ENCODE data around the gene TP53I13. TPM values are rescaled to one million over a fixed set of nuclear protein-coding genes. Genes with fewer than 3 reads are reported as not detected.

The TP53I13 gene
- total and polyA plus RNA-seq, 10 donors, result 39.5 to 209 (median 72.0) TPM

DNA sequence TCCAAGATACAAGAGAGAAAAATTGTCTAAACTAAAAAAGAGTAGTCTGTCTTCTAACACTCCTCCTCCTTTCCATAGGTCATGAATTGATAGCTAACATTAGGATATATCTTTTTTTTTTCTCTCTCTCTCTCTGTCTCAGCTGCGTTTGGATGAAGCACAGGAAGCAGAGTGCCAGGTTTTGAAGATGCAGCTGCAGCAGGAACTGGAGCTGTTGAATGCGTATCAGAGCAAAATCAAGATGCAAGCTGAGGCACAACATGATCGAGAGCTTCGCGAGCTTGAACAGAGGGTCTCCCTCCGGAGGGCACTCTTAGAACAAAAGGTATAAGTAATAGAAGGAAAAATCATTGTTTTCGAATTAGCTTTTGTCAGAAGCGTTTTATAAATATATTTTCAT is 34.5 kb upstream of the TP53I13 start:
- Histone ChIP-seq H3K27me3 (replicated peaks in 1 of 7) (no peaks in the 10 kb centered on the region), H3K4me3 (no peak overlapping the region), H3K4me1 (no peaks in the 10 kb centered on the region), H3K27ac (no peak overlapping the region), H3K36me3 (peaks cover 0 to 99% (median 54%) of the 10 kb centered on the region in 6 donors), H3K9me3 (no peaks in the 10 kb centered on the region)
- intact Hi-C loops (cut with DNase I; ENCODE audit: low total_unique reads), result no loop called here
- TF ChIP-seq, protein P1, sequence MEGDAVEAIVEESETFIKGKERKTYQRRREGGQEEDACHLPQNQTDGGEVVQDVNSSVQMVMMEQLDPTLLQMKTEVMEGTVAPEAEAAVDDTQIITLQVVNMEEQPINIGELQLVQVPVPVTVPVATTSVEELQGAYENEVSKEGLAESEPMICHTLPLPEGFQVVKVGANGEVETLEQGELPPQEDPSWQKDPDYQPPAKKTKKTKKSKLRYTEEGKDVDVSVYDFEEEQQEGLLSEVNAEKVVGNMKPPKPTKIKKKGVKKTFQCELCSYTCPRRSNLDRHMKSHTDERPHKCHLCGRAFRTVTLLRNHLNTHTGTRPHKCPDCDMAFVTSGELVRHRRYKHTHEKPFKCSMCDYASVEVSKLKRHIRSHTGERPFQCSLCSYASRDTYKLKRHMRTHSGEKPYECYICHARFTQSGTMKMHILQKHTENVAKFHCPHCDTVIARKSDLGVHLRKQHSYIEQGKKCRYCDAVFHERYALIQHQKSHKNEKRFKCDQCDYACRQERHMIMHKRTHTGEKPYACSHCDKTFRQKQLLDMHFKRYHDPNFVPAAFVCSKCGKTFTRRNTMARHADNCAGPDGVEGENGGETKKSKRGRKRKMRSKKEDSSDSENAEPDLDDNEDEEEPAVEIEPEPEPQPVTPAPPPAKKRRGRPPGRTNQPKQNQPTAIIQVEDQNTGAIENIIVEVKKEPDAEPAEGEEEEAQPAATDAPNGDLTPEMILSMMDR (IDR thresholded peaks at IDR 0.05 in 8 of 11, conservative IDR thresholded peaks at IDR 0.05 in 3 of 11), result no peak
- TF ChIP-seq POLR2AphosphoS5 (IDR thresholded peaks at IDR 0.05), result no peak
- no peak for TF ChIP-seq POLR2A (IDR thresholded peaks at IDR 0.05)
- 90 to 95% (median 92%) methylated on average over 8 of the region's 8 CpGs for WGBS, 5 donors
- DNase-seq, result no peak

- H3K36me3 ChIP-seq, result peaks cover 0 to 63% (median 34%) of the 10 kb centered on the region in 6 donors
- no peak for DNase-seq
- intact Hi-C loops (cut with DNase I; ENCODE audit: low total_unique reads), result no loop called here
- no peaks in the 10 kb centered on the region for H3K9me3 ChIP-seq
- no peak overlapping the region for H3K27ac ChIP-seq
- peaks cover 0 to 4% (median 2%) of the 10 kb centered on the region in 6 donors for H3K4me1 ChIP-seq
- TF ChIP-seq POLR2A (IDR thresholded peaks at IDR 0.05), result no peak
- no peak for TF ChIP-seq POLR2AphosphoS5 (IDR thresholded peaks at IDR 0.05)
- TF ChIP-seq, protein P1 (IDR thresholded peaks at IDR 0.05 in 8 of 11, conservative IDR thresholded peaks at IDR 0.05 in 3 of 11), result no peak
- H3K4me3 ChIP-seq, result no peak overlapping the region
- WGBS, 5 donors, result 83 to 92% (median 87%) methylated on average over 4 of the region's 4 CpGs
- H3K27me3 ChIP-seq (replicated peaks in 1 of 7), result no peaks in the 10 kb centered on the region
These were observed 24.4 kb upstream of the TP53I13 start for GRCh38 chr17:29544066-29544465.

- Histone ChIP-seq H3K9me3 (no peaks in the 10 kb centered on the region), H3K27ac (no peak overlapping the region), H3K27me3 (replicated peaks in 1 of 7) (no peaks in the 10 kb centered on the region), H3K4me1 (peaks cover 0 to 13% (median 2%) of the 10 kb centered on the region in 6 donors), H3K36me3 (peaks cover 0 to 43% (median 23%) of the 10 kb centered on the region in 6 donors), H3K4me3 (no peak overlapping the region)
- WGBS, 5 donors, result 94 to 100% (median 96%) methylated on average over 1 of the region's 1 CpG
- no peak for DNase-seq
- intact Hi-C loops (cut with DNase I; ENCODE audit: low total_unique reads), result no loop called here
- TF ChIP-seq POLR2AphosphoS5 (IDR thresholded peaks at IDR 0.05) (no peak), POLR2A (IDR thresholded peaks at IDR 0.05) (no peak)
- TF ChIP-seq, protein P1 (IDR thresholded peaks at IDR 0.05 in 8 of 11, conservative IDR thresholded peaks at IDR 0.05 in 3 of 11), result no peak
These were observed 22.4 kb upstream of the TP53I13 start for GRCh38 chr17:29546085-29546484.

GRCh38 chr17:29546830-29547229 is 21.7 kb upstream of the TP53I13 start:
- no peaks in the 10 kb centered on the region for H3K9me3 ChIP-seq
- H3K4me3 ChIP-seq, result no peak overlapping the region
- H3K27me3 ChIP-seq (replicated peaks in 1 of 7), result no peaks in the 10 kb centered on the region
- 88 to 100% (median 97%) methylated on average over 1 of the region's 1 CpG for WGBS, 5 donors
- DNase-seq, result no peak
- intact Hi-C loops (cut with DNase I; ENCODE audit: low total_unique reads), result no loop called here
- no peak for TF ChIP-seq POLR2AphosphoS5 (IDR thresholded peaks at IDR 0.05)
- TF ChIP-seq, protein P1 (IDR thresholded peaks at IDR 0.05 in 8 of 11, conservative IDR thresholded peaks at IDR 0.05 in 3 of 11), result no peak
- TF ChIP-seq POLR2A (IDR thresholded peaks at IDR 0.05), result no peak
- H3K4me1 ChIP-seq, result peaks cover 0 to 13% (median 2%) of the 10 kb centered on the region in 6 donors
- no peak overlapping the region for H3K27ac ChIP-seq
- peaks cover 0 to 35% (median 19%) of the 10 kb centered on the region in 6 donors for H3K36me3 ChIP-seq

All from spleen (tissue), 11 donors.